H1 (cell line): ENCODE data around the gene CNOT3. TPM values are rescaled to one million over a fixed set of nuclear protein-coding genes. Genes with fewer than 3 reads are reported as not detected.

Source experiments
- EGR1 ChIP-seq: IDR thresholded peaks from 2 replicates; pipeline ENCODE4 v1.6.1; 2011; ENCODE audit warnings: low read depth, low read length, borderline replicate concordance
- GTF2F1 ChIP-seq: IDR thresholded peaks from 2 replicates; pipeline ENCODE4 v1.6.1; 2012; ENCODE audit warnings: low read depth, low read length, improper control_type of control experiment, borderline replicate concordance
- HDAC6 ChIP-seq: IDR thresholded peaks from one replicate; pipeline ENCODE4 v1.7.1; 2012; ENCODE audit warnings: low read depth, mild to moderate bottlenecking, inconsistent platforms, low read length, moderate library complexity
- KDM5A ChIP-seq: fragments of 200-600 bp; IDR thresholded peaks from 2 replicates; pipeline ENCODE4 v1.7.1; 2012; ENCODE audit warnings: mild to moderate bottlenecking, low read length, inconsistent platforms, mixed read lengths
- POLR2AphosphoS5 ChIP-seq: IDR thresholded peaks from 2 replicates; pipeline ENCODE4 v1.6.1; 2011; ENCODE audit warnings: low read depth, low read length
- POU5F1 ChIP-seq: IDR thresholded peaks from 2 replicates; pipeline ENCODE4 v1.6.1; 2011; ENCODE audit warnings: low read depth, mild to moderate bottlenecking, low read length, moderate library complexity
- RXRA ChIP-seq: IDR thresholded peaks from 2 replicates; pipeline ENCODE4 v1.6.1; 2011; ENCODE audit warnings: low read depth, mild to moderate bottlenecking, low read length, moderate library complexity; ENCODE audit not compliant: insufficient read depth
- SRF ChIP-seq: IDR thresholded peaks from 2 replicates; pipeline ENCODE4 v1.6.1; 2011; ENCODE audit warnings: mild to moderate bottlenecking, low read depth, low read length, moderate library complexity
- SUZ12 ChIP-seq: fragments of 200-600 bp; sonication (generic); IDR thresholded peaks from 2 replicates; pipeline ENCODE4 v1.6.1; 2012; ENCODE audit warnings: mild to moderate bottlenecking, inconsistent platforms, low read length, moderate library complexity, mixed read lengths
- polyA plus RNA-seq, 7 experiments: library from polyadenylated mRNA; depleted of rRNA in 3 of 7; stranded (reverse) in 5 of 7; unstranded in 2 of 7; fragments of >200 nt in 5 of 7; fragments of 200-250 nt in 2 of 7; gene quantifications; 1 replicate in 5 of 7; 2 replicates in 1 of 7; 4 replicates in 1 of 7; pipeline versions ENCODE4 v1.2.1 to v1.2.3, GENCODE V29; 2011 to 2013; ENCODE audit warnings: missing spikeins in 2 of 7, mixed read lengths in 2 of 7
- total RNA-seq: library from RNA; stranded (reverse); fragmentation: NEBNext Ultra II Directional; extraction: Animal tissue kit (Norgen Biotek cat#: 25700); gene quantifications from 2 replicates; pipeline ENCODE4 v1.2.1, GENCODE V29; 2021

The CNOT3 gene
- total and polyA plus RNA-seq, 2 of the 8 experiments (the other 6 are each of a cell fraction or from before 2014, with no cell fraction given), result 21.2 to 86.4 TPM

DNA sequence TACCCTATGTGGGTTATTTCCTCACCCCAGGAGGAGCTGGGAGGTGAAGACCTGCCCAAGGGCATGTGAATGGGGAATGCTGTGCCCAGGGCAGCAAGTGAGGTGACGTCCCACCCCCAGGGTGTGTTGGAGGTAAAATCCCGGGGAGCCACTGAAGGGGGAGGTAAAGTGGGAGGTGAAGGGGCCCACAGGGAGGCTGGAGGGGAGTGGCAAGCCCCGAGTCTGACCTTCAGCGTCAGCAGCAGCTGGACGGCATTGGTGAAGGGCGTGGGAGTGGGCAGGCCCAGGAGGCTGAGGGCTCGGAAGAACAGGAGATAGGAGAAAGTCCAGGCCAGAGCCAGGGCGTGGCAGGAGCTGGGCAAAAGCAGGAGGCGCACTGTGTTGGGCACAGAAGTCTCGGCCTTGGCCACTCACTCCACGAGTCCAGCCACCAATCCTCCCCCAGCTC is 49.4 kb downstream of the CNOT3 start (continued):
- TF ChIP-seq SRF (no peak), POU5F1 (no peak), POLR2AphosphoS5 (no peak), HDAC6 (no peak), KDM5A (no peak), EGR1 (no peak), SUZ12 (no peak), GTF2F1 (no peak), RXRA (no peak)
- TF ChIP-seq, all 59 proteins: peak for 0
